ENCODE results near the gene GGCT.
A peak's percentile ranks its signal among the peaks of the same experiment; 100 is the strongest.

GGCT gene

GRCh38 chr7:30525429-30525828 lies 20.8 kb upstream of the GGCT start:
- Histone ChIP-seq H3K27me3 (ENCODE audit: control insufficient read depth in 3 of 3, insufficient read depth in 3 of 3, low read depth in 1 of 3, low read length in 3 of 3) (no peaks in the 10 kb centered on the region), H3K18ac (ENCODE audit: low read length) (peak overlapping the region; percentile 71), H3K14ac (ENCODE audit: low read length) (peak overlapping the region; percentile 97), H3K9me3 (replicated peaks in 1 of 2; ENCODE audit: control insufficient read depth in 2 of 2, insufficient read depth in 1 of 2, low read depth in 1 of 2, low read length in 2 of 2) (no peaks in the 10 kb centered on the region), H2BK15ac (ENCODE audit: low read length) (no peak overlapping the region), H2BK12ac (ENCODE audit: low read length) (no peak overlapping the region), H2AFZ (ENCODE audit: low read length) (no peak overlapping the region), H3K4me1 (ENCODE audit: control insufficient read depth in 2 of 2, insufficient read depth in 1 of 2, low read depth in 1 of 2, low read length in 2 of 2) (no peaks in the 10 kb centered on the region), H2BK5ac (ENCODE audit: low read length) (no peak overlapping the region), H2BK120ac (ENCODE audit: low read depth, low read length) (no peak overlapping the region), H2AK5ac (ENCODE audit: low read depth, low read length) (no peak overlapping the region), H3K4me2 (ENCODE audit: insufficient read depth, low read length, poor library complexity, severe bottlenecking) (no peak overlapping the region), H3K79me1 (ENCODE audit: low read depth, low read length) (no peaks in the 10 kb centered on the region), H3K23ac (ENCODE audit: low read depth, low read length, poor library complexity) (no peak overlapping the region), H3K27ac (replicated peaks; ENCODE audit: low read length) (no peak overlapping the region), H3K4ac (ENCODE audit: low read length) (peak overlapping the region; percentile 66), H4K91ac (ENCODE audit: low read depth, low read length, poor library complexity) (no peak overlapping the region), H3K4me3 (ENCODE audit: low read length in 2 of 2) (no peak overlapping the region), H4K8ac (ENCODE audit: low read depth, low read length) (no peak overlapping the region), H3K9ac (ENCODE audit: low read depth, low read length, poor library complexity) (no peak overlapping the region), H3K36me3 (replicated peaks in 1 of 2; ENCODE audit: control insufficient read depth in 2 of 2, insufficient read depth in 2 of 2, low read length in 2 of 2) (no peaks in the 10 kb centered on the region)
- WGBS, 2 donors (ENCODE audit: extremely low coverage in 2 of 2, insufficient read length in 2 of 2, insufficient replicate concordance in 1 of 2) = no CpG with 5 or more reads among the region's 5 CpGs
- no peak for DNase-seq (ENCODE audit: low spot score)

DNA sequence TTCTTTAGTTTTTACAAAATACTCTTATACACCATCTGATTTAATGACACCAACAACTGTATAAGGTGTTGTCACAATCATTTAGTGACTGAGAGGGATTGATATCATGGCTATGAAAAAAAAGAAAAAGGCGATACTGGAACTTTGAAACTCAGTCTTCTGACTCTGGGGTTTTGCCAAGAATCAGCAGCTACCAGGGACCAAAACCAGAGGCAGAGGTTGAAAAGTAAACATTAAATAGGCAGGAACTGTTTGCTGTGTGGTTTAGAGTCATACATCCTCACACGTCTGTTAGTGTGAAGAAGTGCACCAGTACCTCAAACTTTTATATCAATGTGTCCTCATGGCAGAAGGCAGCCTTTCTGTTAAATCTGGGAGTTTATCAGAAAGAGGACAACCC lies 19.9 kb upstream of the GGCT start:
- H3K9me3 ChIP-seq (replicated peaks in 1 of 2; ENCODE audit: control insufficient read depth in 2 of 2, insufficient read depth in 1 of 2, low read depth in 1 of 2, low read length in 2 of 2) = no peaks in the 10 kb centered on the region
- no peak overlapping the region for H3K4ac ChIP-seq (ENCODE audit: low read length)
- H3K4me3 ChIP-seq (ENCODE audit: low read length in 2 of 2) = no peak overlapping the region
- H3K4me2 ChIP-seq (ENCODE audit: insufficient read depth, low read length, poor library complexity, severe bottlenecking) = no peak overlapping the region
- H3K27ac ChIP-seq (replicated peaks; ENCODE audit: low read length) = no peak overlapping the region
- no peaks in the 10 kb centered on the region for H3K79me1 ChIP-seq (ENCODE audit: low read depth, low read length)
- H3K36me3 ChIP-seq (replicated peaks in 1 of 2; ENCODE audit: control insufficient read depth in 2 of 2, insufficient read depth in 2 of 2, low read length in 2 of 2) = no peaks in the 10 kb centered on the region
- no peak overlapping the region for H2BK15ac ChIP-seq (ENCODE audit: low read length)
- no peak overlapping the region for H3K9ac ChIP-seq (ENCODE audit: low read depth, low read length, poor library complexity)
- H2AFZ ChIP-seq (ENCODE audit: low read length) = no peak overlapping the region
- H3K27me3 ChIP-seq (ENCODE audit: control insufficient read depth in 3 of 3, insufficient read depth in 3 of 3, low read depth in 1 of 3, low read length in 3 of 3) = no peaks in the 10 kb centered on the region
- H3K14ac ChIP-seq (ENCODE audit: low read length) = no peak overlapping the region
- no peak overlapping the region for H4K91ac ChIP-seq (ENCODE audit: low read depth, low read length, poor library complexity)
- no peak overlapping the region for H2AK5ac ChIP-seq (ENCODE audit: low read depth, low read length)
- no peak overlapping the region for H2BK120ac ChIP-seq (ENCODE audit: low read depth, low read length)
- H3K4me1 ChIP-seq (ENCODE audit: control insufficient read depth in 2 of 2, insufficient read depth in 1 of 2, low read depth in 1 of 2, low read length in 2 of 2) = no peaks in the 10 kb centered on the region
- DNase-seq (ENCODE audit: low spot score) = no peak
- no peak overlapping the region for H2BK12ac ChIP-seq (ENCODE audit: low read length)
- H3K18ac ChIP-seq (ENCODE audit: low read length) = no peak overlapping the region
- H2BK5ac ChIP-seq (ENCODE audit: low read length) = no peak overlapping the region
- H3K23ac ChIP-seq (ENCODE audit: low read depth, low read length, poor library complexity) = no peak overlapping the region
- no peak overlapping the region for H4K8ac ChIP-seq (ENCODE audit: low read depth, low read length)
- no CpG with 5 or more reads among the region's 2 CpGs for WGBS, 2 donors (ENCODE audit: extremely low coverage in 2 of 2, insufficient read length in 2 of 2, insufficient replicate concordance in 1 of 2)

DNA sequence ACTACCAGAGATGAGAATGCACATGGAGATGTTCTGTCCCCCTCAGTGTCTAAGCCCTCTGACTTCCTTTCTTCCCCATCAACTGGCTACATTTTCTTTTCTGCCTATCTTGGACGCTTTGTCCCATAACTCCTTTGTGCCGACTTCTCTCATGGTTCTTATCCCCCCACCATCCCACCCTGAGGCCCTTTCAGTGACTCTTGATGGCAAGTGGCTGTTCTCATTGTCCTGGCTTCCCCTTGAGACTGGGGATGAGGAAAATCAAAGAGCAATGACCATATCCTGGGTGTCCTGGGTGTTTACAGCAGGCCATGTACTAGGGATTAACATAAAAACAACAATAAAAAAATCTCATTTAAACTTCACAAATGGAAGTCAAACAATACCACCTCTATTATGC lies 18.8 kb upstream of the GGCT start:
- H3K4ac ChIP-seq (ENCODE audit: low read length) = no peak overlapping the region
- DNase-seq (ENCODE audit: low spot score) = no peak
- H4K91ac ChIP-seq (ENCODE audit: low read depth, low read length, poor library complexity) = no peak overlapping the region
- H3K4me2 ChIP-seq (ENCODE audit: insufficient read depth, low read length, poor library complexity, severe bottlenecking) = no peak overlapping the region
- H3K27me3 ChIP-seq (ENCODE audit: control insufficient read depth in 3 of 3, insufficient read depth in 3 of 3, low read depth in 1 of 3, low read length in 3 of 3) = no peaks in the 10 kb centered on the region
- no peaks in the 10 kb centered on the region for H3K4me1 ChIP-seq (ENCODE audit: control insufficient read depth in 2 of 2, insufficient read depth in 1 of 2, low read depth in 1 of 2, low read length in 2 of 2)
- no peak overlapping the region for H2BK15ac ChIP-seq (ENCODE audit: low read length)
- no peak overlapping the region for H2BK5ac ChIP-seq (ENCODE audit: low read length)
- H3K4me3 ChIP-seq (ENCODE audit: low read length in 2 of 2) = no peak overlapping the region
- H2AFZ ChIP-seq (ENCODE audit: low read length) = no peak overlapping the region
- H3K79me1 ChIP-seq (ENCODE audit: low read depth, low read length) = no peaks in the 10 kb centered on the region
- no peaks in the 10 kb centered on the region for H3K9me3 ChIP-seq (replicated peaks in 1 of 2; ENCODE audit: control insufficient read depth in 2 of 2, insufficient read depth in 1 of 2, low read depth in 1 of 2, low read length in 2 of 2)
- H3K27ac ChIP-seq (replicated peaks; ENCODE audit: low read length) = no peak overlapping the region
- H2BK120ac ChIP-seq (ENCODE audit: low read depth, low read length) = no peak overlapping the region
- no peak overlapping the region for H3K9ac ChIP-seq (ENCODE audit: low read depth, low read length, poor library complexity)
- H4K8ac ChIP-seq (ENCODE audit: low read depth, low read length) = no peak overlapping the region
- H3K14ac ChIP-seq (ENCODE audit: low read length) = no peak overlapping the region
- H2BK12ac ChIP-seq (ENCODE audit: low read length) = no peak overlapping the region
- H2AK5ac ChIP-seq (ENCODE audit: low read depth, low read length) = no peak overlapping the region
- no peak overlapping the region for H3K23ac ChIP-seq (ENCODE audit: low read depth, low read length, poor library complexity)
- WGBS, 2 donors (ENCODE audit: extremely low coverage in 2 of 2, insufficient read length in 2 of 2, insufficient replicate concordance in 1 of 2) = no CpG with 5 or more reads among the region's 2 CpGs
- H3K36me3 ChIP-seq (replicated peaks in 1 of 2; ENCODE audit: control insufficient read depth in 2 of 2, insufficient read depth in 2 of 2, low read length in 2 of 2) = no peaks in the 10 kb centered on the region
- no peak overlapping the region for H3K18ac ChIP-seq (ENCODE audit: low read length)

DNA sequence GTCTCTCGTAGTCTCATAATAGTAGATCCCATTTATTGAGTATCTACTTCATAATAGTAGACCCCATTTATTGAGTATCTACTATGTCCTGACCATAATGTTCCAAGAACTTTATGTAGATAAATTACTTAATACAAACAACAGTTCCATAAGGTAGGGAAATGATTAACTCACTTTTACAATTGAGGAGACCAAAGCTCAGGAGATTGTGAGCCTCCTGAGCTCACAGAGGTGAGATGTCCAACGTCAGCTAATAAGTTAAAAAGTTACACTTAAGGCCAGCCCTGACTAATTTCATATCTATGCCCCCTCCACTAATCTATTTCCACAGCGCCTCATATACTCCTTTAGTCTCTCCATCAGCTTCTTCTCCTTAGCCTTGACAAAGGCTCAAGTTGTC lies 17.5 kb upstream of the GGCT start:
- no peak overlapping the region for H3K27ac ChIP-seq (replicated peaks; ENCODE audit: low read length)
- H3K4me3 ChIP-seq (ENCODE audit: low read length in 2 of 2) = no peak overlapping the region

More for the DNA sequence above, 17.5 kb upstream of the GGCT start:
- H3K23ac ChIP-seq (ENCODE audit: low read depth, low read length, poor library complexity) = no peak overlapping the region
- H4K8ac ChIP-seq (ENCODE audit: low read depth, low read length) = no peak overlapping the region
- H3K4me2 ChIP-seq (ENCODE audit: insufficient read depth, low read length, poor library complexity, severe bottlenecking) = no peak overlapping the region
- H3K4ac ChIP-seq (ENCODE audit: low read length) = no peak overlapping the region
- H3K18ac ChIP-seq (ENCODE audit: low read length) = no peak overlapping the region
- H3K79me1 ChIP-seq (ENCODE audit: low read depth, low read length) = no peaks in the 10 kb centered on the region
- no peak overlapping the region for H2BK12ac ChIP-seq (ENCODE audit: low read length)
- no peak overlapping the region for H2BK15ac ChIP-seq (ENCODE audit: low read length)
- H3K4me1 ChIP-seq (ENCODE audit: control insufficient read depth in 2 of 2, insufficient read depth in 1 of 2, low read depth in 1 of 2, low read length in 2 of 2) = no peaks in the 10 kb centered on the region
- H3K14ac ChIP-seq (ENCODE audit: low read length) = no peak overlapping the region
- H4K91ac ChIP-seq (ENCODE audit: low read depth, low read length, poor library complexity) = no peak overlapping the region
- no CpG with 5 or more reads among the region's 3 CpGs for WGBS, 2 donors (ENCODE audit: extremely low coverage in 2 of 2, insufficient read length in 2 of 2, insufficient replicate concordance in 1 of 2)
- no peaks in the 10 kb centered on the region for H3K9me3 ChIP-seq (replicated peaks in 1 of 2; ENCODE audit: control insufficient read depth in 2 of 2, insufficient read depth in 1 of 2, low read depth in 1 of 2, low read length in 2 of 2)
- H2AK5ac ChIP-seq (ENCODE audit: low read depth, low read length) = no peak overlapping the region
- H2AFZ ChIP-seq (ENCODE audit: low read length) = no peak overlapping the region
- no peaks in the 10 kb centered on the region for H3K36me3 ChIP-seq (replicated peaks in 1 of 2; ENCODE audit: control insufficient read depth in 2 of 2, insufficient read depth in 2 of 2, low read length in 2 of 2)
- no peaks in the 10 kb centered on the region for H3K27me3 ChIP-seq (ENCODE audit: control insufficient read depth in 3 of 3, insufficient read depth in 3 of 3, low read depth in 1 of 3, low read length in 3 of 3)
- DNase-seq (ENCODE audit: low spot score) = no peak
- H3K9ac ChIP-seq (ENCODE audit: low read depth, low read length, poor library complexity) = no peak overlapping the region
- no peak overlapping the region for H2BK5ac ChIP-seq (ENCODE audit: low read length)
- H2BK120ac ChIP-seq (ENCODE audit: low read depth, low read length) = no peak overlapping the region

Data from neuronal stem cell (in vitro differentiated cells).